ENCODE results near the gene FGFR2. TPM values are rescaled to one million over a fixed set of nuclear protein-coding genes. Genes with fewer than 3 reads are reported as not detected.

Gene FGFR2
- total RNA-seq, 4 donors from 2014 or later, result 8.4 to 16.5 (median 9.2) TPM

DNA sequence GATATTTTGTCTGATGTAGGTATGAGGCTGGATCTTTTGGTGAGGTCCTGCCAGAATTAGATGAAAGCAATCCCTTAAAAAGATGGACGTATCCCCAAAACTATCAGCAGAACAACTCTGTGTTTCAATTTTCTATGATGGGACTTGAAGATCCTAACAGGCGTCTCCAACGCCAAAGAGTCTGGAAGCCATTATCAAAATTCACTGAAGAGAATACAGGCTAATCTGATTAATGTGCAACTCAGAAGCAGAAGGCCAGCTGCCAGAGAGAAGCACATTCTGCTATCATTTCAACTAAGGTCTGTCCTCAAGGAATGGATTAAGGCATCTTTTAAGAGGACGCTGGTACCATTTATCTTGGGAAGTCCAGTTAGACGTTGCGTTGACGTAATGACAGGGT lies 119.7 kb downstream of the FGFR2 start:
- TF ChIP-seq EP300 (IDR thresholded peaks at IDR 0.05) (no peak), POLR2A (IDR thresholded peaks at IDR 0.05) (no peak)
- TF ChIP-seq, protein P1, sequence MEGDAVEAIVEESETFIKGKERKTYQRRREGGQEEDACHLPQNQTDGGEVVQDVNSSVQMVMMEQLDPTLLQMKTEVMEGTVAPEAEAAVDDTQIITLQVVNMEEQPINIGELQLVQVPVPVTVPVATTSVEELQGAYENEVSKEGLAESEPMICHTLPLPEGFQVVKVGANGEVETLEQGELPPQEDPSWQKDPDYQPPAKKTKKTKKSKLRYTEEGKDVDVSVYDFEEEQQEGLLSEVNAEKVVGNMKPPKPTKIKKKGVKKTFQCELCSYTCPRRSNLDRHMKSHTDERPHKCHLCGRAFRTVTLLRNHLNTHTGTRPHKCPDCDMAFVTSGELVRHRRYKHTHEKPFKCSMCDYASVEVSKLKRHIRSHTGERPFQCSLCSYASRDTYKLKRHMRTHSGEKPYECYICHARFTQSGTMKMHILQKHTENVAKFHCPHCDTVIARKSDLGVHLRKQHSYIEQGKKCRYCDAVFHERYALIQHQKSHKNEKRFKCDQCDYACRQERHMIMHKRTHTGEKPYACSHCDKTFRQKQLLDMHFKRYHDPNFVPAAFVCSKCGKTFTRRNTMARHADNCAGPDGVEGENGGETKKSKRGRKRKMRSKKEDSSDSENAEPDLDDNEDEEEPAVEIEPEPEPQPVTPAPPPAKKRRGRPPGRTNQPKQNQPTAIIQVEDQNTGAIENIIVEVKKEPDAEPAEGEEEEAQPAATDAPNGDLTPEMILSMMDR (IDR thresholded peaks at IDR 0.05), result no peak
- Histone ChIP-seq H3K36me3 (no peaks in the 10 kb centered on the region), H3K27ac (no peak overlapping the region), H3K4me1 (no peaks in the 10 kb centered on the region), H3K9me3 (no peaks in the 10 kb centered on the region), H3K4me3 (no peak overlapping the region), H3K27me3 (no peaks in the 10 kb centered on the region)
- no peak for DNase-seq (ENCODE audit: low spot score in 2 of 2)
- 56 to 71% methylated on average over 7 of the region's 7 CpGs for WGBS, 2 donors

DNA sequence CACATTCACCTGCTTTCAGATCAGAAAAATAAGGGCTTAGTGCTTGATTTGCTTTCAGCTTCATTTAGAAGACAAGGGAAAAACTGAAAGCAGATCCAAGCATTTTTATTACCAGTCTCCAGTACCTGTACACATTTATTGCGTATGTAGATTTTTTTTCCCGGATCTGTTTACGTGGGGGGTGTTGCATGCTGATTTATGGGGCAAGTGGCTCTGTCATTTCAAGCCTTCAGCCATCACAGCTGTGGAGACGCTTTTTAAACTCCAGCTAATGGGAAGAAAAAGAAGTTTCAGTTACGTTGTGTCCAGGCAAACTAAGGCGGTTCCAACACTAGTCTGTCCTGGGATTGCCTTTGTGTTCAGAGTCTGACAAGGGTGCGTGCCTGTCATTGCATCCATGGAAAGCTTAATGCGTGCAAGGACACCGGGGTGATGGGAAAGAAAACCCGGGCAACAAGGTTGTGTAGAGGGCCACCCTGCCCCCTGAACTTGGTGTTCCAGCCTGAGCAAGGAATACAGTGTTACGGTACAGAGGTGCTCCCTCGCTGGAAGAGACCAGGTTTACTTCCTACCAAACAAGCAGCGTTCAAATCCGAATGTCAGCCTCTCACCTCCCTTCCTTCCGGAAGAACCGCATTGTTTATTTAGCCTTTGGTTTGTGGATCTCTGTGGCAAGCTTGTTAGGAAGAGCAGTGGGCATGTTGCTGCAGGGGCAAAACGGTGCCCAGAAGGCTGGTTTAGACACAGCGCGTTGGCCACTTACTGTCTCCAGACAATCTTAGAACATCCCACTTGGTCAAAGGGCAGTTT lies 128.2 kb downstream of the FGFR2 start:
- TF ChIP-seq POLR2A (IDR thresholded peaks at IDR 0.05), result no peak
- TF ChIP-seq EP300 (IDR thresholded peaks at IDR 0.05), result no peak
- TF ChIP-seq, protein P1 (IDR thresholded peaks at IDR 0.05), result no peak
- H3K27me3 ChIP-seq, result no peaks in the 10 kb centered on the region
- H3K27ac ChIP-seq, result no peak overlapping the region
- H3K4me1 ChIP-seq, result no peaks in the 10 kb centered on the region
- H3K9me3 ChIP-seq, result no peaks in the 10 kb centered on the region
- WGBS, 2 donors, result 77 to 80% methylated on average over 19 of the region's 19 CpGs
- H3K36me3 ChIP-seq, result no peaks in the 10 kb centered on the region
- no peak for DNase-seq (ENCODE audit: low spot score in 2 of 2)
- H3K4me3 ChIP-seq, result no peak overlapping the region

DNA sequence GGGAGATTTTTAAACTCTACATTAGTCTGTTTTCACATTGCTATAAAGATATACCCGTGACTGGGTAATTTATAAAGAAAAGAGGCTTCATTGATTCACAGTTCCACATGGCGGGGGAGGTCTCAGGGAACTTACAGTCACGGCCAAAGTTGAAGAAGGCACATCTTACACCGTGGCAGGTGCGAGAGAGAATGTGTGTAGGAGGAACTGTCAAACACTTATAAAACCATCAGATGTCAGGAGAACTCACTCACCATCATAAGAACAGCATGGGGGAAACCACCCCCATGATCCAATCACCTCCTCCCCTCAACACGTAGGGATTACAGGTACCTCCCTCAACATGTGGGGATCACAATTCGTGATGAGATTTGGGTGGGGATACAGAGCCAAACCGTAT lies 129.5 kb downstream of the FGFR2 start:
- Histone ChIP-seq H3K4me3 (no peak overlapping the region), H3K27ac (no peak overlapping the region), H3K4me1 (no peaks in the 10 kb centered on the region), H3K36me3 (no peaks in the 10 kb centered on the region), H3K9me3 (no peaks in the 10 kb centered on the region), H3K27me3 (no peaks in the 10 kb centered on the region)
- no peak for DNase-seq (ENCODE audit: low spot score in 2 of 2)
- TF ChIP-seq, protein P1 (IDR thresholded peaks at IDR 0.05), result no peak
- TF ChIP-seq POLR2A (IDR thresholded peaks at IDR 0.05) (no peak), EP300 (IDR thresholded peaks at IDR 0.05) (no peak)
- WGBS, 2 donors, result 72 to 75% methylated on average over 8 of the region's 8 CpGs

DNA sequence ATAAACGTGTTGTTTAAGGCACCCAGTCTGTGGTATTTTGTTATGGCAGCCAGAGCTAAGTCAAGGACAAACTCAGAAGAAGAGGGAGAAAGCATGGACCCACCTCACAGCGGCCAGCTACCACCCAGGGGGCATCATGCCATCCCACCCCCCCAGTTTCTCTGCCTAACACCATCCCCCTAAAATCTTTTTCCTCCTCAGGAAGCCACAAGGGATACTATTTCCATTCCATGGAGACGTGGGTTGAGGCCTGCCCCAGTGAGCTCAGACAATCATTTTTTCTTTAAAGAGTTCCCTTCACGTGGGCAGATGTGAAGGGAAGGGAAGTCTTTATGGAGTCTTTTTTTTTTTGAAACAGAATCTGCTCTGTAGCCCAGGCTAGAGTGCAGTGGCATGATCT lies 131.8 kb downstream of the FGFR2 start:
- 59 to 67% methylated on average over 4 of the region's 4 CpGs for WGBS, 2 donors
- Histone ChIP-seq H3K27ac (no peak overlapping the region), H3K4me1 (no peaks in the 10 kb centered on the region), H3K4me3 (no peak overlapping the region), H3K9me3 (no peaks in the 10 kb centered on the region), H3K36me3 (no peaks in the 10 kb centered on the region), H3K27me3 (no peaks in the 10 kb centered on the region)
- TF ChIP-seq POLR2A (IDR thresholded peaks at IDR 0.05) (no peak), EP300 (IDR thresholded peaks at IDR 0.05) (no peak)
- TF ChIP-seq, protein P1 (IDR thresholded peaks at IDR 0.05), result no peak
- no peak for DNase-seq (ENCODE audit: low spot score in 2 of 2)

DNA sequence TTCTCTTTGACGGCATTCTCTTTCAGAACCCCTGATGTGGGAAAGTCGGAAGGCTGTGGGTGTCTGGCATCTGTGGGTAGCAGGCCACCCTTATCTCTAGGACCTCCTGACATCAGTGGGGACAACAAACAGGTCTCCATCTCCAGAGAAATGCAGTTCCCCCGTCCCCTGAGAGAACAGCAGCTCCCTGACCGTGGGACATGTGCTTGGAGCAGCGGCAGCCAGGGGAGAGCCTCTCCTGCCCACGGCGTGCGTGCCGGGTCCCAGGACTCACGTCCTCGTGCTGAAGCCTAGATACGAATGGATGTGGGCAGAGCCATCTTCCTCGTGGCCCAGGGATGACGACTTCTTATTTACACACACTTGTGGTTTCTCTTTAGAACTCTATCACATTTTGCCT lies 133.0 kb downstream of the FGFR2 start:
- no peak for TF ChIP-seq EP300 (IDR thresholded peaks at IDR 0.05)
- TF ChIP-seq, protein P1 (IDR thresholded peaks at IDR 0.05), result no peak
- Histone ChIP-seq H3K36me3 (no peaks in the 10 kb centered on the region), H3K27me3 (no peaks in the 10 kb centered on the region), H3K4me3 (no peak overlapping the region), H3K27ac (no peak overlapping the region), H3K4me1 (no peaks in the 10 kb centered on the region), H3K9me3 (no peaks in the 10 kb centered on the region)
- no peak for DNase-seq (ENCODE audit: low spot score in 2 of 2)
- 90% methylated on average over 14 of the region's 14 CpGs for WGBS, 2 donors

All from tibial nerve (tissue), 4 donors.